ENCODE measurements around the gene KTN1.

DNA sequence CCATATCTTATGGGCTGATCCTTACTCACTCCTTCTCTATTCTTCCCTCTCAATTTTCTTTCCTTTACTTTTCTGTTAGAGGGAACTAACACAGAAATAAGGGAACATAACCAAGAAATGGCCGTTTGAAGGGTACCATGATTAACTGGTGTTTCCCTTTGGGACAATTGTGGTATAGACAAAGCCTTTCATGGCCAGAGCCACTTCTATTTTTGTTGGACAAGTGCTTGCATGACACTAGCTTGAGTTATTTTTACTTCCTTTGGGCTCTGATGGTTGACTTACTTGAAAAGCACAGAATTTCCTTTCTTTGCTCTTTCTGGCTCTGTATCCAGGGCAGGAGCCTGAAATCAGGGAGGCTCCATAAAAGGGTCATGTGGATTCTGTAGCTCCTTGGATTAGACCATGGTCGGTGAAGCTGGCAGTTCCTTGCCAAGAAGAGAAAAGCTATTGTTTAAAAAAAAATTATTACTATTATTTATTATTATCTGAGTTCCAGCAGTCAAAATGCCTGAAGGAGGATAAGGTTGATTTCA is 130.6 kb downstream of the KTN1 start:
- TF ChIP-seq CTCF (conservative IDR thresholded peaks at IDR 0.05; ENCODE audit: low read depth, low read length) = no peak
- no peak for TF ChIP-seq EZH2 (IDR thresholded peaks at IDR 0.05; ENCODE audit: borderline replicate concordance, low read depth, low read length, poor library complexity, severe bottlenecking)

Measured in A673 (cell line).